Measurements from ENCODE around the gene LSM2. TPM values are rescaled to one million over a fixed set of nuclear protein-coding genes. Genes with fewer than 3 reads are reported as not detected.

The LSM2 gene
- total RNA-seq, 1 donor from 2014 or later, result 50.6 TPM

DNA sequence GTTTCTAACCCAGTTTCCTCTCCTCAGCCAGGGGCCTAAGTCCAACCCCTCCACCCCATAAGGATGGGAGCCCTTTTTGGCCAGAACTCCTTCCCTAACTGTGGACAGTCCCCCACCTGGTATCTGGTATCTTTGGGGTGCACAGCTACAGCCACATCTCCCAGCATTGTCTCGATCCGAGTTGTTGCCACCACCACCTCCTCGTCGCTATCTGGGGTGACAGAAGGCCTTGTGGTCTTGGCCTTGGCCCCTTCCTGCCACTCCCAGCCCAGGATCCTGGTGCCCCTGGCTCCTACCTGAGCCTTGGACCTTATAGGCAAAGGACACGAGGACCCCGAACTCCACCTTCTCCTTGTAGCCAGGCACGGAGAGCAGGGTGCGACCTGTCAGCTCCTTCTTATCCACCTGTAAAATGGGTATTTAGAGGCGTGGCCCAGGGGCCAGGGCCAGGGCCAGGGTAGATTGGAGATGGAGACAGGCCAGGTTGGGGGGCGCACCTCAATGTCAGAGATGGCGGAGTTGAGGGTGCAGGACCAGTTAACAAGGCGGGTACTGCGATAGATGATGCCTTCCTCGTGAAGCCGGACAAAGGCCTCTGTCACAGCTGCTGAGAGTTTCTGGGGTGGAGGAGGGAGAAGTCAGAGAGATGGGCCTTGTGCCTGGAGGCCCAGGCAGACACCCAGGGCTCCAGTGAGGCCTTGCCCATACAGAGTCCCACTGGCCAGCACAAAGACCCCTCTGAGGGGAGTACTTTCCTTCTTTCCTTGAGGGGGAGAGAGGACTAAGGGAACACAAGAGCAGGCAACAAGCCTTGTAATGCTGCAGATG is 22.5 kb downstream of the LSM2 start:
- no peak for DNase-seq (ENCODE audit: extremely low spot score, unreplicated experiment)
- Mint-ChIP-seq H3K36me3 (ENCODE audit: unreplicated experiment) (peaks cover 16% of the 10 kb centered on the region), H3K9me3 (ENCODE audit: unreplicated experiment) (no peaks in the 10 kb centered on the region), H3K27me3 (ENCODE audit: unreplicated experiment) (no peaks in the 10 kb centered on the region), H3K4me1 (ENCODE audit: unreplicated experiment) (no peaks in the 10 kb centered on the region), H3K4me3 (ENCODE audit: unreplicated experiment) (no peak overlapping the region), H3K27ac (ENCODE audit: unreplicated experiment) (no peak overlapping the region)
- TF ChIP-seq CTCF (IDR thresholded peaks at IDR 0.05), result no peak

GRCh38 chr6:31782126-31782855 is 24.5 kb downstream of the LSM2 start:
- Mint-ChIP-seq H3K36me3 (ENCODE audit: unreplicated experiment) (peaks cover 16% of the 10 kb centered on the region), H3K4me3 (ENCODE audit: unreplicated experiment) (no peak overlapping the region), H3K9me3 (ENCODE audit: unreplicated experiment) (no peaks in the 10 kb centered on the region), H3K27me3 (ENCODE audit: unreplicated experiment) (no peaks in the 10 kb centered on the region), H3K4me1 (ENCODE audit: unreplicated experiment) (peaks cover 6% of the 10 kb centered on the region), H3K27ac (ENCODE audit: unreplicated experiment) (no peak overlapping the region)
- TF ChIP-seq CTCF (IDR thresholded peaks at IDR 0.05), result no peak
- DNase-seq (ENCODE audit: extremely low spot score, unreplicated experiment), result no peak

DNA sequence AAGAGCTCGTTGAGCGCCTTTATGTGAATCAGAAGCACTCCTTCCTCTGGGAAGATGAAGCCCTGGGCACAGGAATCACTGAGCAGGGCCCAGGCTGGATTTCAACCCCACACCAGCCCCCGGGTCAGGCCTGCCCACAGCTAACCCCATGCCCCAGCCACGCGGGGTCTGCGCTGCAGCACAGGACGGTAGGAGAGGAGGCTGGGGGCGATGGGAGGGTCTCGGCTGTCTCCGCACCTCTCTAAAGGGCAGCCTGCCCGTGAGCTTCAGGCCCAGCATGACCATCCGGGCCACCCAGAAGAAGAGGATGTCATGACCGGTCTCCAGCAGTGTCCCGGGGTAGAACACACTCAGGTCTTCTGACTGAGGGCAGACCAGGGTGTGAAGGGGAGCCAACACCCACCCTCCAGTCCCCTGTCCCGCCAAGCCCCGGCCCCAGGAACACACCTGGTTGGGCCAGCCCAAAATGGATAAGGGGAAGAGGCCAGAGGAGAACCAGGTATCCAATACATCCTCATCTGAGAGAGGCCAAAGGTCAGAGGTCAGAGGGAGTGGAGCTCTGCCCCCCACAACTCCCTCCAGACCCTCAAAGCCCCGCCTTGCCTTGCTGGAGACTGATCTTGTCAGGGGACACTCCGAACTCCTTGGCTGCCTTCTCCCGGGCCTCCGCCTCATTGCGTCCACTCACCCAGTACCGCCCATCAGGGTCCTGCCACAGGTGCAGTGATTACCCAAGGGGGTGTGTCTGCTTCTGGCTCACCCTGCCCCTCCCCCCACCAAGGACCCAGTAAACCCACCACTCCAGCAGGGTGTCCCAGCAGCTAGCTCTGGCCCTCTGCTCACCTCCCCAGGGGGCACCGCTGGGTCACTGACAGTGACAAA is 25.3 kb downstream of the LSM2 start:
- DNase-seq (ENCODE audit: extremely low spot score, unreplicated experiment), result no peak
- Mint-ChIP-seq H3K9me3 (ENCODE audit: unreplicated experiment) (no peaks in the 10 kb centered on the region), H3K27ac (ENCODE audit: unreplicated experiment) (no peak overlapping the region), H3K4me3 (ENCODE audit: unreplicated experiment) (no peak overlapping the region), H3K27me3 (ENCODE audit: unreplicated experiment) (no peaks in the 10 kb centered on the region), H3K4me1 (ENCODE audit: unreplicated experiment) (peaks cover 9% of the 10 kb centered on the region), H3K36me3 (ENCODE audit: unreplicated experiment) (peaks cover 16% of the 10 kb centered on the region)
- TF ChIP-seq CTCF (IDR thresholded peaks at IDR 0.05), result no peak

DNA sequence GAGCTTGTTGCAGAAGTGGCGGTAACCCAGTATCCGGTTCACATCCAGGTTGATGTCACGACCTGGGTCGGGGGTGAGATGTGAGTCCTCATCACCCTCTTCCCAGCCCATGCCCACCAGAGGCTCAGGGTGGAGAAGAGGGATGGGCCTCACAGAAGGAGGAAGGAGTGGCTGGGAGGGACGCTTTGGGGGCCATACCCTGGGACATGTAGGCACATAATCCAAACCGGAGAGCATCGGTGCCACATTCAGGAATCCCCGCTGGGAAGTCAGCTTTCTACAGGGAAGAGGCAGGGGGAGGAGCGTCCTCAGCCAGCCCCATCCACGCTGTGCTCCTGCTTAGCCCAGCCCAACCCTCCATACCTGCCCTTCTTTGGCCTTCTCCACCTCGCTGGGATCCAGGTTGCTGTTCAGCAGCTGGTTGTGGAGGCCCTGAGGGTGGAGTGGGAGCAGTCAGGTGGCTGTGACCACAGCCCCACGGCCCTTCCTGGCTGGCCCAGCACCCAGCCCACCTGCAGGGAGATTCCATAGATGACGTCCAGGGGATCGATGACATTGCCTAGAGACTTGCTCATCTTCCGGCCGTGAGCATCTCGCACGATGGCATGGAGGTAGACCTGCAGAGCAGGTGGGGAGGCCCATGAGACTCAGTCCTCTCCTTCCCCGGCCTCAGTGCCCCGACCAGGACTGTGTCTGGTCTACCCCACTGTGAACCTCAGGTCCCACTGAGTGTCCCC is 26.1 kb downstream of the LSM2 start:
- H3K4me3 Mint-ChIP-seq (ENCODE audit: unreplicated experiment), result no peak overlapping the region
- H3K36me3 Mint-ChIP-seq (ENCODE audit: unreplicated experiment), result peaks cover 16% of the 10 kb centered on the region
- H3K27me3 Mint-ChIP-seq (ENCODE audit: unreplicated experiment), result no peaks in the 10 kb centered on the region
- no peak overlapping the region for H3K27ac Mint-ChIP-seq (ENCODE audit: unreplicated experiment)
- no peak for DNase-seq (ENCODE audit: extremely low spot score, unreplicated experiment)
- TF ChIP-seq CTCF (IDR thresholded peaks at IDR 0.05), result no peak
- peaks cover 9% of the 10 kb centered on the region for H3K4me1 Mint-ChIP-seq (ENCODE audit: unreplicated experiment)
- H3K9me3 Mint-ChIP-seq (ENCODE audit: unreplicated experiment), result no peaks in the 10 kb centered on the region

All from osteocyte (in vitro differentiated cells).